K562 (cell line): Measurements from ENCODE around the gene PIGV. TPM values are rescaled to one million over a fixed set of nuclear protein-coding genes. Genes with fewer than 3 reads are reported as not detected.

ENCODE experiments used
- ATF7 ChIP-seq: fragments of 450-650 bp; IDR thresholded peaks from 2 replicates; pipeline ENCODE4 v1.7.1; 2014; ENCODE audit warnings: mild to moderate bottlenecking, moderate library complexity
- BACH1 ChIP-seq: fragments of 200-800 bp; sonication (Bioruptor generic); IDR thresholded peaks from 2 replicates; pipeline ENCODE4 v1.6.1; 2016; ENCODE audit warnings: missing genetic modification characterization, missing compliant biosample characterization
- FOXP1 ChIP-seq: sonication (generic); formaldehyde crosslinking; IDR thresholded peaks from 2 replicates; pipeline ENCODE4 v1.8.0; 2022; ENCODE audit warnings: mild to moderate bottlenecking, missing genetic modification reagents
- HNRNPK ChIP-seq: fragments of 200-400 bp; formaldehyde crosslinking; IDR thresholded peaks from one replicate; pipeline ENCODE4 v1.6.1; 2018; ENCODE audit warnings: mild to moderate bottlenecking, low read depth, low read length; ENCODE audit not compliant: poor library complexity, severe bottlenecking
- NFRKB ChIP-seq: fragments of 450-650 bp; IDR thresholded peaks from 2 replicates; pipeline ENCODE4 v1.6.1; 2016; ENCODE audit warnings: low read depth
- POLR2A ChIP-seq: fragments of 450-650 bp; conservative IDR thresholded peaks from 2 replicates; pipeline ENCODE4 v1.6.1; 2016
- ZNF263 ChIP-seq: sonication (generic); formaldehyde crosslinking; IDR thresholded peaks from 2 replicates; pipeline ENCODE4 v1.8.0; 2022; ENCODE audit warnings: mild to moderate bottlenecking, missing genetic modification reagents, borderline replicate concordance
- polyA plus RNA-seq, 8 experiments: library from polyadenylated mRNA; depleted of rRNA in 4 of 8; stranded (reverse) in 5 of 8; unstranded in 3 of 8; fragments of >200 nt; fragmentation: Nextera tagmentation in 2 of 8; fragmentation: Illumina TruSeq in 1 of 8; extraction: Ambion mirVana in 2 of 8; extraction: Trizol in 1 of 8; gene quantifications; 2 replicates each; pipeline versions ENCODE4 v1.2.1 to v1.2.3, GENCODE V29; 2011 to 2014; ENCODE audit warnings: inconsistent platforms in 1 of 8, missing spikeins in 1 of 8
- total RNA-seq, 7 experiments: library from RNA; depleted of rRNA in 6 of 7; stranded (reverse); fragments of >200 nt in 6 of 7; fragmentation: Illumina TruSeq in 2 of 7; extraction: Trizol in 2 of 7; gene quantifications; 2 replicates each; pipeline versions ENCODE4 v1.2.1 to v1.2.3, GENCODE V29; 2011 to 2021; ENCODE audit warnings: low replicate concordance in 1 of 7
- TF ChIP-seq, protein P1 (sequence below): sonication (generic); formaldehyde crosslinking; IDR thresholded peaks from 2 replicates; pipeline ENCODE4 v1.8.0; 2022; ENCODE audit warnings: mild to moderate bottlenecking, missing genetic modification reagents
- TF ChIP-seq, protein P2 (sequence below): sonication (generic); formaldehyde crosslinking; IDR thresholded peaks from 2 replicates; pipeline ENCODE4 v1.8.0; 2022; ENCODE audit warnings: missing genetic modification reagents, mild to moderate bottlenecking, borderline replicate concordance
- TF ChIP-seq, protein P3 (sequence below): fragments of 450-650 bp; formaldehyde crosslinking; IDR thresholded peaks from 2 replicates; pipeline ENCODE4 v1.4.0; 2022; ENCODE audit warnings: missing genetic modification characterization
- TF ChIP-seq, protein P4 (sequence below): fragments of 450-650 bp; formaldehyde crosslinking; IDR thresholded peaks from 2 replicates; pipeline ENCODE4 v1.4.0; 2020; ENCODE audit warnings: mild to moderate bottlenecking
- TF ChIP-seq, protein P5 (sequence below): fragments of 250-450 bp; sonication (Bioruptor Pico); IDR thresholded peaks from 2 replicates; pipeline ENCODE4 v1.8.0; 2022; ENCODE audit warnings: moderate library complexity, mild to moderate bottlenecking, inconsistent platforms
- TF ChIP-seq, protein P6 (sequence below): sonication (generic); formaldehyde crosslinking; IDR thresholded peaks from 2 replicates; pipeline ENCODE4 v1.9.0; 2022; ENCODE audit warnings: mild to moderate bottlenecking, missing genetic modification reagents
- TF ChIP-seq, protein P7 (sequence below): IDR thresholded peaks from 2 replicates; pipeline ENCODE4 v1.6.1; 2016; ENCODE audit warnings: missing genetic modification characterization, missing compliant biosample characterization

PIGV gene
- total and polyA plus RNA-seq, 9 of the 15 experiments (the other 6 are each of a cell fraction or from before 2014, with no cell fraction given), result 8.4 to 21.8 (median 11.7) TPM

DNA sequence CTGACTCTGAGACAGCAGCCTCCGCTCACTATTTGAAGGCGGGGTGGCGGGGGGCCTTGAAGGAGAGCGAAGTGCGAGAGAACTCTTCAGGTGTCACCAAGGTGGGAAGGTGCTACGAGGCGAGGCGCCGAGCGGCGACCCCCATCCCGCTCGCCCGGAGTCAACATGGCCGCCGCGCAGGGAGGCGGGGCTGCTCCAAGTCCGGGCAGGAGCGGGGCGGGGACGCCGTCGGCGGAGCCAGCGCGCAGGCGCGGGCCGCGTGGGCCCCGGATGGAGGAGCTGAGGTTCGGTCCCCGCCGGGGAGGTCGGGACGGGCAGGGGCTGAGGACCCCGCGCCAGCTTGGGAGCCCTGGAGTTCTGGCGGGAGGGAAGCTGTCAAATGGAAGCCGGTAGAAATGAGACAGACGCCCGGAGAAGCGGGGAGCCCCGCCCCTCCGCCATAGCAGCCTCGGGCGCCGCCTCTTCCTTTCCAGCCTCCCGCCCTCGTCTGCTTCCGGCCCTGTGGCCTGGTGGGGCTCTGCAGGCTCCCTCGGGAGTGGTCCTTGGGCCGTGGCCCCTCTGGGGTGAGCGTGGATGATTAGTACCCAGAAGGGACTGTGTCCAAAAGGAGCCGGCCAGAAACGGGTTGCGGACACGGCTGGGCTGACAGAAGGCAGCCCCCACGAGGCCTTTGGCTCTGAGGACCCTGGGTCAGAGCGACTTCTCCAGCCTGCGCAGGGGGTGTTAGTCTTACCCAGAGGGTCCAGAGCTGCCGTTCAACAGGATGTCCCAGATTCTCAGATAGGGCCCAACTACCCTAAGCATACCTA lies at the start of gene PIGV (continued):
- TF ChIP-seq, protein P1, sequence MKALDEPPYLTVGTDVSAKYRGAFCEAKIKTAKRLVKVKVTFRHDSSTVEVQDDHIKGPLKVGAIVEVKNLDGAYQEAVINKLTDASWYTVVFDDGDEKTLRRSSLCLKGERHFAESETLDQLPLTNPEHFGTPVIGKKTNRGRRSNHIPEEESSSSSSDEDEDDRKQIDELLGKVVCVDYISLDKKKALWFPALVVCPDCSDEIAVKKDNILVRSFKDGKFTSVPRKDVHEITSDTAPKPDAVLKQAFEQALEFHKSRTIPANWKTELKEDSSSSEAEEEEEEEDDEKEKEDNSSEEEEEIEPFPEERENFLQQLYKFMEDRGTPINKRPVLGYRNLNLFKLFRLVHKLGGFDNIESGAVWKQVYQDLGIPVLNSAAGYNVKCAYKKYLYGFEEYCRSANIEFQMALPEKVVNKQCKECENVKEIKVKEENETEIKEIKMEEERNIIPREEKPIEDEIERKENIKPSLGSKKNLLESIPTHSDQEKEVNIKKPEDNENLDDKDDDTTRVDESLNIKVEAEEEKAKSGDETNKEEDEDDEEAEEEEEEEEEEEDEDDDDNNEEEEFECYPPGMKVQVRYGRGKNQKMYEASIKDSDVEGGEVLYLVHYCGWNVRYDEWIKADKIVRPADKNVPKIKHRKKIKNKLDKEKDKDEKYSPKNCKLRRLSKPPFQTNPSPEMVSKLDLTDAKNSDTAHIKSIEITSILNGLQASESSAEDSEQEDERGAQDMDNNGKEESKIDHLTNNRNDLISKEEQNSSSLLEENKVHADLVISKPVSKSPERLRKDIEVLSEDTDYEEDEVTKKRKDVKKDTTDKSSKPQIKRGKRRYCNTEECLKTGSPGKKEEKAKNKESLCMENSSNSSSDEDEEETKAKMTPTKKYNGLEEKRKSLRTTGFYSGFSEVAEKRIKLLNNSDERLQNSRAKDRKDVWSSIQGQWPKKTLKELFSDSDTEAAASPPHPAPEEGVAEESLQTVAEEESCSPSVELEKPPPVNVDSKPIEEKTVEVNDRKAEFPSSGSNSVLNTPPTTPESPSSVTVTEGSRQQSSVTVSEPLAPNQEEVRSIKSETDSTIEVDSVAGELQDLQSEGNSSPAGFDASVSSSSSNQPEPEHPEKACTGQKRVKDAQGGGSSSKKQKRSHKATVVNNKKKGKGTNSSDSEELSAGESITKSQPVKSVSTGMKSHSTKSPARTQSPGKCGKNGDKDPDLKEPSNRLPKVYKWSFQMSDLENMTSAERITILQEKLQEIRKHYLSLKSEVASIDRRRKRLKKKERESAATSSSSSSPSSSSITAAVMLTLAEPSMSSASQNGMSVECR, result peak; percentile 62
- TF ChIP-seq ZNF263 (CRISPR knock-in tag), result no peak; the same call in 1 of the 2 replicates
- TF ChIP-seq, protein P2, sequence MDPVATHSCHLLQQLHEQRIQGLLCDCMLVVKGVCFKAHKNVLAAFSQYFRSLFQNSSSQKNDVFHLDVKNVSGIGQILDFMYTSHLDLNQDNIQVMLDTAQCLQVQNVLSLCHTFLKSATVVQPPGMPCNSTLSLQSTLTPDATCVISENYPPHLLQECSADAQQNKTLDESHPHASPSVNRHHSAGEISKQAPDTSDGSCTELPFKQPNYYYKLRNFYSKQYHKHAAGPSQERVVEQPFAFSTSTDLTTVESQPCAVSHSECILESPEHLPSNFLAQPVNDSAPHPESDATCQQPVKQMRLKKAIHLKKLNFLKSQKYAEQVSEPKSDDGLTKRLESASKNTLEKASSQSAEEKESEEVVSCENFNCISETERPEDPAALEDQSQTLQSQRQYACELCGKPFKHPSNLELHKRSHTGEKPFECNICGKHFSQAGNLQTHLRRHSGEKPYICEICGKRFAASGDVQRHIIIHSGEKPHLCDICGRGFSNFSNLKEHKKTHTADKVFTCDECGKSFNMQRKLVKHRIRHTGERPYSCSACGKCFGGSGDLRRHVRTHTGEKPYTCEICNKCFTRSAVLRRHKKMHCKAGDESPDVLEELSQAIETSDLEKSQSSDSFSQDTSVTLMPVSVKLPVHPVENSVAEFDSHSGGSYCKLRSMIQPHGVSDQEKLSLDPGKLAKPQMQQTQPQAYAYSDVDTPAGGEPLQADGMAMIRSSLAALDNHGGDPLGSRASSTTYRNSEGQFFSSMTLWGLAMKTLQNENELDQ (CRISPR knock-in tag), result 0 out of 2 replicates have a peak, but pooled peaks have one; percentile 51
- peak; percentile 88 for TF ChIP-seq POLR2A
- peak; percentile 73; the same call in 1 of the 2 replicates for TF ChIP-seq ATF7
- 0 out of 2 replicates have a peak, but pooled peaks have one; percentile 60 for TF ChIP-seq FOXP1 (CRISPR knock-in tag)
- TF ChIP-seq HNRNPK, result no peak
- TF ChIP-seq, protein P3, sequence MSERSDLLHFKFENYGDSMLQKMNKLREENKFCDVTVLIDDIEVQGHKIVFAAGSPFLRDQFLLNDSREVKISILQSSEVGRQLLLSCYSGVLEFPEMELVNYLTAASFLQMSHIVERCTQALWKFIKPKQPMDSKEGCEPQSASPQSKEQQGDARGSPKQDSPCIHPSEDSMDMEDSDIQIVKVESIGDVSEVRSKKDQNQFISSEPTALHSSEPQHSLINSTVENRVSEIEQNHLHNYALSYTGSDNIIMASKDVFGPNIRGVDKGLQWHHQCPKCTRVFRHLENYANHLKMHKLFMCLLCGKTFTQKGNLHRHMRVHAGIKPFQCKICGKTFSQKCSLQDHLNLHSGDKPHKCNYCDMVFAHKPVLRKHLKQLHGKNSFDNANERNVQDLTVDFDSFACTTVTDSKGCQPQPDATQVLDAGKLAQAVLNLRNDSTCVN (CRISPR knock-in tag), result peak; percentile 25; the same call in 1 of the 2 replicates
- TF ChIP-seq, protein P4, sequence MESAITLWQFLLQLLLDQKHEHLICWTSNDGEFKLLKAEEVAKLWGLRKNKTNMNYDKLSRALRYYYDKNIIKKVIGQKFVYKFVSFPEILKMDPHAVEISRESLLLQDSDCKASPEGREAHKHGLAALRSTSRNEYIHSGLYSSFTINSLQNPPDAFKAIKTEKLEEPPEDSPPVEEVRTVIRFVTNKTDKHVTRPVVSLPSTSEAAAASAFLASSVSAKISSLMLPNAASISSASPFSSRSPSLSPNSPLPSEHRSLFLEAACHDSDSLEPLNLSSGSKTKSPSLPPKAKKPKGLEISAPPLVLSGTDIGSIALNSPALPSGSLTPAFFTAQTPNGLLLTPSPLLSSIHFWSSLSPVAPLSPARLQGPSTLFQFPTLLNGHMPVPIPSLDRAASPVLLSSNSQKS, result no peak; the same call in 1 of the 2 replicates
- TF ChIP-seq NFRKB, result peak; percentile 99
- TF ChIP-seq, protein P5, sequence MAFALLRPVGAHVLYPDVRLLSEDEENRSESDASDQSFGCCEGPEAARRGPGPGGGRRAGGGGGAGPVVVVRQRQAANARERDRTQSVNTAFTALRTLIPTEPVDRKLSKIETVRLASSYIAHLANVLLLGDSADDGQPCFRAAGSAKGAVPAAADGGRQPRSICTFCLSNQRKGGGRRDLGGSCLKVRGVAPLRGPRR (CRISPR knock-in tag), result no peak
- TF ChIP-seq BACH1, result no peak
- TF ChIP-seq, protein P6, sequence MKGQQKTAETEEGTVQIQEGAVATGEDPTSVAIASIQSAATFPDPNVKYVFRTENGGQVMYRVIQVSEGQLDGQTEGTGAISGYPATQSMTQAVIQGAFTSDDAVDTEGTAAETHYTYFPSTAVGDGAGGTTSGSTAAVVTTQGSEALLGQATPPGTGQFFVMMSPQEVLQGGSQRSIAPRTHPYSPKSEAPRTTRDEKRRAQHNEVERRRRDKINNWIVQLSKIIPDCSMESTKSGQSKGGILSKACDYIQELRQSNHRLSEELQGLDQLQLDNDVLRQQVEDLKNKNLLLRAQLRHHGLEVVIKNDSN (CRISPR knock-in tag), result peak; percentile 36; the same call in 1 of the 2 replicates
- TF ChIP-seq, protein P7, sequence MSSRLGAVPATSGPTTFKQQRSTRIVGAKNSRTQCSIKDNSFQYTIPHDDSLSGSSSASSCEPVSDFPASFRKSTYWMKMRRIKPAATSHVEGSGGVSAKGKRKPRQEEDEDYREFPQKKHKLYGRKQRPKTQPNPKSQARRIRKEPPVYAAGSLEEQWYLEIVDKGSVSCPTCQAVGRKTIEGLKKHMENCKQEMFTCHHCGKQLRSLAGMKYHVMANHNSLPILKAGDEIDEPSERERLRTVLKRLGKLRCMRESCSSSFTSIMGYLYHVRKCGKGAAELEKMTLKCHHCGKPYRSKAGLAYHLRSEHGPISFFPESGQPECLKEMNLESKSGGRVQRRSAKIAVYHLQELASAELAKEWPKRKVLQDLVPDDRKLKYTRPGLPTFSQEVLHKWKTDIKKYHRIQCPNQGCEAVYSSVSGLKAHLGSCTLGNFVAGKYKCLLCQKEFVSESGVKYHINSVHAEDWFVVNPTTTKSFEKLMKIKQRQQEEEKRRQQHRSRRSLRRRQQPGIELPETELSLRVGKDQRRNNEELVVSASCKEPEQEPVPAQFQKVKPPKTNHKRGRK, result no peak
